Suprapubic skin (tissue), 4 donors: Measurements from ENCODE around the gene PARVB.
"Not testable (repeated sequence)": the region's sequence is repeated elsewhere in the genome, so short reads cannot be mapped to it uniquely, and the experiment has no call there.

Experiments used
- EP300 ChIP-seq: sonication (generic); formaldehyde crosslinking; IDR thresholded peaks from one replicate; pipeline ENCODE4 v1.6.1; 2017; ENCODE audit warnings: antibody characterized with exemption
- POLR2A ChIP-seq, 2 donors: fragments of 450-650 bp; IDR thresholded peaks; one replicate each; pipeline ENCODE4 v1.6.1; 2017; ENCODE audit warnings: antibody characterized with exemption in 2 of 2, mild to moderate bottlenecking in 2 of 2, moderate library complexity in 2 of 2
- POLR2AphosphoS5 ChIP-seq, 3 donors: sonication (generic); formaldehyde crosslinking; IDR thresholded peaks; one replicate each; pipeline ENCODE4 v1.6.1; 2017; ENCODE audit warnings: antibody characterized with exemption in 3 of 3
- TF ChIP-seq, protein P1 (sequence below), 2 donors: fragments of 200-600 bp in 1 of 2; fragments of 450-650 bp in 1 of 2; sonication (generic) in 1 of 2; IDR thresholded peaks; one replicate each; pipeline ENCODE4 v1.5.1; 2016 to 2019; ENCODE audit warnings: antibody characterized with exemption in 2 of 2, mild to moderate bottlenecking in 1 of 2, moderate library complexity in 1 of 2

- TF ChIP-seq, protein P1, sequence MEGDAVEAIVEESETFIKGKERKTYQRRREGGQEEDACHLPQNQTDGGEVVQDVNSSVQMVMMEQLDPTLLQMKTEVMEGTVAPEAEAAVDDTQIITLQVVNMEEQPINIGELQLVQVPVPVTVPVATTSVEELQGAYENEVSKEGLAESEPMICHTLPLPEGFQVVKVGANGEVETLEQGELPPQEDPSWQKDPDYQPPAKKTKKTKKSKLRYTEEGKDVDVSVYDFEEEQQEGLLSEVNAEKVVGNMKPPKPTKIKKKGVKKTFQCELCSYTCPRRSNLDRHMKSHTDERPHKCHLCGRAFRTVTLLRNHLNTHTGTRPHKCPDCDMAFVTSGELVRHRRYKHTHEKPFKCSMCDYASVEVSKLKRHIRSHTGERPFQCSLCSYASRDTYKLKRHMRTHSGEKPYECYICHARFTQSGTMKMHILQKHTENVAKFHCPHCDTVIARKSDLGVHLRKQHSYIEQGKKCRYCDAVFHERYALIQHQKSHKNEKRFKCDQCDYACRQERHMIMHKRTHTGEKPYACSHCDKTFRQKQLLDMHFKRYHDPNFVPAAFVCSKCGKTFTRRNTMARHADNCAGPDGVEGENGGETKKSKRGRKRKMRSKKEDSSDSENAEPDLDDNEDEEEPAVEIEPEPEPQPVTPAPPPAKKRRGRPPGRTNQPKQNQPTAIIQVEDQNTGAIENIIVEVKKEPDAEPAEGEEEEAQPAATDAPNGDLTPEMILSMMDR (IDR thresholded peaks at IDR 0.05) = not testable (repeated sequence)
- TF ChIP-seq POLR2A (IDR thresholded peaks at IDR 0.05); EP300; POLR2AphosphoS5 (IDR thresholded peaks at IDR 0.05): not testable (repeated sequence)
Measured at GRCh38 chr22:44016586-44016985, 7.5 kb upstream of the PARVB start.
